B cell (primary cell): ENCODE results near the gene SSUH2. TPM values are rescaled to one million over a fixed set of nuclear protein-coding genes. Genes with fewer than 3 reads are reported as not detected.

Experiments used
- ATAC-seq: fragments of 200-7000 bp; cut with Tn5 transposase; one replicate; pipeline ENCODE4 v1.10.0; 2021; ENCODE audit warnings: low read depth, mild to moderate bottlenecking, moderate number of reproducible peaks, moderate library complexity
- CTCF ChIA-PET: fragments of 350-600 bp; sonication (Branson Sonifier 250); formaldehyde crosslinking; loops from one replicate; lab custom pipeline; 2021; ENCODE audit warnings: antibody characterized with exemption, inconsistent platforms; lab: Charles Lee
- POLR2A ChIA-PET: fragments of 350-600 bp; sonication (Branson Sonifier 250); formaldehyde crosslinking; loops from one replicate; lab custom pipeline; 2021; ENCODE audit warnings: antibody characterized with exemption; lab: Charles Lee
- DNase-seq: peaks from one replicate; pipeline ENCODE4 v3.0.0; 2013
- H2AFZ ChIP-seq: 2 replicates; pipeline ENCODE4 v1.6.1; 2012; ENCODE audit warnings: mild to moderate bottlenecking, low read depth, low read length; ENCODE audit not compliant: insufficient read depth, poor library complexity, severe bottlenecking
- H3K27ac ChIP-seq, 2 donors: 1 replicate in 1 of 2; 2 replicates in 1 of 2; pipeline ENCODE4 v1.5.1; 2012 to 2013; ENCODE audit warnings: low read length in 2 of 2, mild to moderate bottlenecking in 2 of 2, moderate library complexity in 1 of 2
- H3K27me3 ChIP-seq, 4 experiments: fragments of 200-600 bp in 1 of 4; sonication (generic) in 1 of 4; replicated peaks in 1 of 4; 1 replicate in 2 of 4; 2 replicates in 2 of 4; pipeline versions ENCODE4 v1.6.1 to v1.7.0; 2013 to 2016; ENCODE audit warnings: low read length in 3 of 4, mild to moderate bottlenecking in 2 of 4, mixed read lengths in 1 of 4, moderate library complexity in 1 of 4; ENCODE audit not compliant: insufficient read depth in 4 of 4, control insufficient read depth in 3 of 4; ENCODE audit errors: control extremely low read depth in 1 of 4
- H3K36me3 ChIP-seq, 2 experiments: replicated peaks in 1 of 2; 1 replicate in 1 of 2; 2 replicates in 1 of 2; pipeline versions ENCODE4 v1.6.1 to v1.7.1; 2013; ENCODE audit warnings: low read length in 1 of 2; ENCODE audit not compliant: insufficient read depth in 2 of 2, control insufficient read depth in 1 of 2; ENCODE audit errors: control extremely low read depth in 1 of 2, extremely low read depth in 1 of 2
- H3K4me1 ChIP-seq, 2 donors: fragments of 200-600 bp in 1 of 2; sonication (generic) in 1 of 2; 1 replicate in 1 of 2; 2 replicates in 1 of 2; pipeline versions ENCODE4 v1.5.1 to v1.6.1; 2013 to 2017; ENCODE audit warnings: low read length in 2 of 2; ENCODE audit not compliant: control insufficient read depth in 2 of 2, insufficient read depth in 2 of 2
- H3K4me2 ChIP-seq: replicated peaks from 2 replicates; pipeline ENCODE3; 2012; ENCODE audit warnings: mild to moderate bottlenecking, low read depth, low read length; ENCODE audit not compliant: poor library complexity, severe bottlenecking
- H3K4me3 ChIP-seq, 5 experiments: fragments of 200-600 bp in 1 of 5; sonication (generic) in 1 of 5; 1 replicate in 3 of 5; 2 replicates in 2 of 5; pipeline versions ENCODE4 v1.5.1 to v1.7.0; 2011 to 2016; ENCODE audit warnings: low read length in 4 of 5, mild to moderate bottlenecking in 4 of 5, low read depth in 2 of 5, control low read depth in 1 of 5, moderate library complexity in 1 of 5; ENCODE audit not compliant: insufficient read depth in 1 of 5; ENCODE audit errors: control extremely low read depth in 1 of 5, extremely low read depth in 1 of 5
- H3K79me2 ChIP-seq: fragments of 200-600 bp; sonication (generic); one replicate; pipeline ENCODE4 v1.6.0; 2016; ENCODE audit warnings: low read length; ENCODE audit not compliant: control insufficient read depth, insufficient read depth
- H3K9ac ChIP-seq: fragments of 200-600 bp; sonication (generic); 2 replicates; pipeline ENCODE4 v1.6.1; 2017; ENCODE audit warnings: mild to moderate bottlenecking, low read length, moderate library complexity
- H3K9me3 ChIP-seq, 3 donors: one replicate each; pipeline versions ENCODE4 v1.6.1 to v1.7.1; 2013; ENCODE audit warnings: low read length in 2 of 3; ENCODE audit not compliant: control insufficient read depth in 2 of 3, insufficient read depth in 1 of 3; ENCODE audit errors: control extremely low read depth in 1 of 3
- H4K20me1 ChIP-seq: 2 replicates; pipeline ENCODE4 v1.6.0; 2012; ENCODE audit warnings: mild to moderate bottlenecking, low read length; ENCODE audit not compliant: insufficient read depth, control insufficient read depth, poor library complexity, severe bottlenecking
- H3K27ac Mint-ChIP-seq: one replicate; pipeline ENCODE4 v1.8.0; 2021; ENCODE audit warnings: mixed read lengths
- H3K27me3 Mint-ChIP-seq: one replicate; pipeline ENCODE4 v1.8.0; 2021; ENCODE audit warnings: mixed read lengths
- H3K4me1 Mint-ChIP-seq: one replicate; pipeline ENCODE4 v1.8.0; 2021; ENCODE audit warnings: mixed read lengths
- H3K4me3 Mint-ChIP-seq: one replicate; pipeline ENCODE4 v1.8.0; 2021; ENCODE audit warnings: mixed read lengths
- H3K9me3 Mint-ChIP-seq: one replicate; pipeline ENCODE4 v1.8.0; 2022; ENCODE audit warnings: mixed read lengths; ENCODE audit not compliant: insufficient read depth
- CTCF ChIP-seq: fragments of 200-600 bp; IDR thresholded peaks from one replicate; pipeline ENCODE4 v1.8.0; 2022; ENCODE audit warnings: antibody characterized with exemption, mild to moderate bottlenecking
- EZH2 ChIP-seq: IDR thresholded peaks from 2 replicates; pipeline ENCODE4 v1.6.1; 2012; ENCODE audit warnings: borderline replicate concordance, low read depth, mild to moderate bottlenecking, moderate library complexity, low read length; ENCODE audit not compliant: insufficient read depth, poor library complexity, severe bottlenecking
- WGBS: methylation state at CpG from one replicate; pipeline ENCODE4 v1.1.5; 2013; ENCODE audit warnings: missing lambda C conversion rate; ENCODE audit not compliant: insufficient coverage; 5-methylcytosine and 5-hydroxymethylcytosine counted together
- intact Hi-C: fragments of 100-400 bp; cut with micrococcal nuclease; formaldehyde crosslinking; loops from one replicate; pipeline ENCODE4 v1.10.0; 2022
- polyA plus RNA-seq: library from polyadenylated mRNA; depleted of rRNA; stranded (reverse); fragments of >200 nt; gene quantifications from 2 replicates; pipeline ENCODE4 v1.2.3, GENCODE V29; 2012
- total RNA-seq, 2 donors: library from RNA; stranded (reverse); fragments of 120-200 nt in 1 of 2; gene quantifications; 1 replicate in 1 of 2; 2 replicates in 1 of 2; pipeline versions ENCODE4 v1.2.3 to v1.2.4, GENCODE V29; 2013 to 2022

Gene SSUH2
- total and polyA plus RNA-seq, 2 donors (not counting 1 experiment from before 2014, with no cell fraction given): not detected

- no peaks in the 10 kb centered on the region for H3K4me1 ChIP-seq
- H3K36me3 ChIP-seq: no peaks in the 10 kb centered on the region
- H3K9me3 ChIP-seq: peaks cover 0 to 4% (median 0%) of the 10 kb centered on the region in 3 donors
- H3K4me3 ChIP-seq: no peak overlapping the region
- ChIA-PET POLR2A (no interaction called here), CTCF (interaction anchor here (0.6 kb wide), 1 partner anchor 11 kb away, joined by 3 read pairs; no protein-coding TSS in a partner anchor)
- WGBS: 93% methylated on average over 10 of the region's 12 CpGs
- Mint-ChIP-seq H3K4me3 (no peak overlapping the region), H3K27ac (no peak overlapping the region), H3K4me1 (no peaks in the 10 kb centered on the region), H3K27me3 (peaks cover 12% of the 10 kb centered on the region), H3K9me3 (peaks cover 4% of the 10 kb centered on the region)
- H2AFZ ChIP-seq: no peak overlapping the region
- H3K27me3 ChIP-seq: peaks cover 0 to 3% (median 0%) of the 10 kb centered on the region in 4 experiments
- H4K20me1 ChIP-seq: no peaks in the 10 kb centered on the region
- intact Hi-C loops: no loop called here
- DNase-seq (no peak), ATAC-seq (no peak)
- H3K4me2 ChIP-seq: no peak overlapping the region
- TF ChIP-seq CTCF (no peak), EZH2 (no peak)
- H3K9ac ChIP-seq: no peak overlapping the region
- no peak overlapping the region for H3K27ac ChIP-seq
- no peaks in the 10 kb centered on the region for H3K79me2 ChIP-seq
Measured at GRCh38 chr3:8651418-8652323, 7.1 kb upstream of the SSUH2 start.
